ENCODE results near the gene LDLRAD3. TPM values are rescaled to one million over a fixed set of nuclear protein-coding genes. Genes with fewer than 3 reads are reported as not detected.

Gene LDLRAD3
- total RNA-seq, 3 donors from 2014 or later: 1.0 to 8.1 (median 2.0) TPM

DNA sequence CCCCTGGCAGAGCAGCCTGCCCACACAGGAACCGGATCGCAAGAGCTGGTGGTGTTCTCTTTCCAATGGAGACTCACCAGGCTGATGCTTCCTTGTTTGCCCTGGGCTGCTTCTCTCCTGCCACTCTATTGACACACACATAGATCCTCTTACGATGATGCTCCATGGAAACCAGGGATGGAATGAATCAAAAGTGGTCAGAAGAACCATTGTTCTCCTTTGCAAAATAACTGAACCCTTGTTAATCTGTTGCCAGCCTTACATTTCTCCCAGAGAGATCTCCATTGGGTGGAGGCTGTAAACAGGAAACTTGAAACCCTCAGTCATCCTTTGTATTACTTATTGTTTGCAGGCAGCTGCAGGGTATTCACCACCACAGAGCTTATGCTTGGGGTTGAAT lies 24.6 kb upstream of the LDLRAD3 start:
- intact Hi-C loops (cut with DNase I, micrococcal nuclease): no loop called here
- ATAC-seq: no peak
- no peak overlapping the region for H3K4me3 ChIP-seq
- no peaks in the 10 kb centered on the region for H3K36me3 ChIP-seq (ENCODE audit: low read depth)
- no peak for DNase-seq
- H3K9me3 ChIP-seq: no peaks in the 10 kb centered on the region
- no peaks in the 10 kb centered on the region for H3K4me1 ChIP-seq (ENCODE audit: low read depth)
- TF ChIP-seq, protein P1, sequence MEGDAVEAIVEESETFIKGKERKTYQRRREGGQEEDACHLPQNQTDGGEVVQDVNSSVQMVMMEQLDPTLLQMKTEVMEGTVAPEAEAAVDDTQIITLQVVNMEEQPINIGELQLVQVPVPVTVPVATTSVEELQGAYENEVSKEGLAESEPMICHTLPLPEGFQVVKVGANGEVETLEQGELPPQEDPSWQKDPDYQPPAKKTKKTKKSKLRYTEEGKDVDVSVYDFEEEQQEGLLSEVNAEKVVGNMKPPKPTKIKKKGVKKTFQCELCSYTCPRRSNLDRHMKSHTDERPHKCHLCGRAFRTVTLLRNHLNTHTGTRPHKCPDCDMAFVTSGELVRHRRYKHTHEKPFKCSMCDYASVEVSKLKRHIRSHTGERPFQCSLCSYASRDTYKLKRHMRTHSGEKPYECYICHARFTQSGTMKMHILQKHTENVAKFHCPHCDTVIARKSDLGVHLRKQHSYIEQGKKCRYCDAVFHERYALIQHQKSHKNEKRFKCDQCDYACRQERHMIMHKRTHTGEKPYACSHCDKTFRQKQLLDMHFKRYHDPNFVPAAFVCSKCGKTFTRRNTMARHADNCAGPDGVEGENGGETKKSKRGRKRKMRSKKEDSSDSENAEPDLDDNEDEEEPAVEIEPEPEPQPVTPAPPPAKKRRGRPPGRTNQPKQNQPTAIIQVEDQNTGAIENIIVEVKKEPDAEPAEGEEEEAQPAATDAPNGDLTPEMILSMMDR (IDR thresholded peaks at IDR 0.05): no peak

DNA sequence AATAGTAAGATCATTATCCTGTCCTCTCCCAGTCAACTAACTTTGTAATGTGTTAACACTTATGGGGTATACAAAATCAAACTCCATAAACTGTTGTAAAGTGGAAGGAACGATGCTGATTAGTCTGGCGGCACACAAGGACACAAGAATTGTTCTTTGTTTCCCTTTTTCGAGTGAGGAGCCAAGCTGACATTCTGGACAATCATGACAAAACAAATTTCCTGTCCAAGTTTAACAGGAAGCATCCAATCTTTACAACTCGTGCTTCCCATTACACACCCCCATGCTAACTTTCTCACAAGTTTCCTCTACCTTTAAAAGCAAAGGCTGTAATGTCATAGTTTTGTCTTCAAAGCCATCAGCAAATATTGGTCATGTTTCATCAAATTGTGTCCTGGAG lies 20.4 kb upstream of the LDLRAD3 start:
- TF ChIP-seq, protein P1 (IDR thresholded peaks at IDR 0.05): no peak
- ATAC-seq: no peak
- H3K9me3 ChIP-seq: no peaks in the 10 kb centered on the region
- no peaks in the 10 kb centered on the region for H3K4me1 ChIP-seq (ENCODE audit: low read depth)
- H3K36me3 ChIP-seq (ENCODE audit: low read depth): no peaks in the 10 kb centered on the region
- H3K4me3 ChIP-seq: no peak overlapping the region
- no peak for DNase-seq
- intact Hi-C loops (cut with DNase I, micrococcal nuclease): no loop called here

DNA sequence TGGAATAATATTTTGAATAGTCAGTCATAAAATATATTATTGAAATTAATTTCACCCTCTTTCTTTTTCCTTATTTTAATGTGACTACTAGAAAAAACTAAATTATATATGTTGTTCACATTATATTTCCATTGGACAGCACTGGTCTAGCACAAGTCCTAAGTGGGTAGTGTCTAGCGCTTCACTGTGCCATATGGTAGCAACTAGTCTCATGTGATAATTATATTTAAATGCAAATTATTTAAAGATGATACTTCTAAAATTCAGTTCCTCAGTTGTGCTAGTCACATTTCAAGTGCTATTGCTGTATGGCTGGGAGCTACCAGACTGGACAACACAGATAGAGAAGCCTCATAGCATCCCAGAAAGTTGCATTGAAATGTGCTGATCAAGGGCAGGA lies 19.1 kb upstream of the LDLRAD3 start:
- DNase-seq (no peak), ATAC-seq (no peak)
- Histone ChIP-seq H3K4me3 (no peak overlapping the region), H3K36me3 (ENCODE audit: low read depth) (no peaks in the 10 kb centered on the region), H3K4me1 (ENCODE audit: low read depth) (no peaks in the 10 kb centered on the region), H3K9me3 (no peaks in the 10 kb centered on the region)
- intact Hi-C loops (cut with DNase I, micrococcal nuclease): no loop called here
- TF ChIP-seq, protein P1 (IDR thresholded peaks at IDR 0.05): no peak

DNA sequence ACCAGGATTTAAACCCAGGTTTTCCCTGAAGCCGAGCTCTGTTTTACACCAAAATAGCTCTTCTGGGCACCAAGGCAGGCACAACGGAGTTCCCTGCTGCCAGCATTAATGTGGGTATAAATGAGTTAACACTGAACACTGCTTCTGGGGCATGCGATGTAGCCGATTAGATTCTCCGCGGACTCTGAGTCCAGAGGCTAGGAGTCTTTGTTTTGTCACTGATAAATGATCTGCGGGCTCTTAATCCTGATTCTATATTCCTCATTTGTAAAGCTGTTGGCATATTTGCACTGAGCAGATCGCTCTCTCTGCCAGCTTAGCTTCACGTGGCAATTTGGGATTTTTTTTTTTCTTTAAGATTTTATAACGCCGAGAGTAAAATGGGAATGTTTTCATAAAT lies 16.8 kb upstream of the LDLRAD3 start:
- intact Hi-C loops (cut with DNase I, micrococcal nuclease): no loop called here
- ATAC-seq (no peak), DNase-seq (no peak)
- Histone ChIP-seq H3K4me1 (ENCODE audit: low read depth) (no peaks in the 10 kb centered on the region), H3K4me3 (no peak overlapping the region), H3K9me3 (no peaks in the 10 kb centered on the region), H3K36me3 (ENCODE audit: low read depth) (no peaks in the 10 kb centered on the region)
- TF ChIP-seq, protein P1 (IDR thresholded peaks at IDR 0.05): no peak

DNA sequence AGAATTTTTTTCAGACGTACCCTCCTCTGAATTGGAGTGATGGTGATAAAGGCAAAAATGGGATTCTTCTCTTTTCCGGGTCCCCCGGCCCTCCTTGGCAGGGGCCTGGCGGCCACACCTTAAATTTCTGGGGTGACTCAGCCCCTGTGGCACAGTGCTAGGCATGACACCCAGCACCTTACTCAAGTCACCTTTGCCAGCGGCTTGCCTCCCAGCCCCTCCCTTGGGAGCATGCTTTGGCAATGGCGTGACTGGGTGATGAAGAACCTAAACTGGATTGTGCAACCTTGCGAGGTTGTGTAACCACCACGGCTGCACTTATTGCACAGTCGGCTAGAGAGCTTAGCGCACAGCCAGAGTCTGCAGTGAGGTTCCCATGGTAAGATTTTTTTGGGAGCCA lies 16.2 kb upstream of the LDLRAD3 start:
- TF ChIP-seq, protein P1 (IDR thresholded peaks at IDR 0.05): no peak
- ATAC-seq: peak; percentile 10
- Histone ChIP-seq H3K4me1 (ENCODE audit: low read depth) (no peaks in the 10 kb centered on the region), H3K36me3 (ENCODE audit: low read depth) (no peaks in the 10 kb centered on the region), H3K4me3 (no peak overlapping the region), H3K9me3 (no peaks in the 10 kb centered on the region)
- intact Hi-C loops (cut with DNase I, micrococcal nuclease): no loop called here
- DNase-seq: peak; percentile 13 to 53 (median 26)
